ENCODE data around the gene TMEM236.

The TMEM236 gene

GRCh38 chr10:17737027-17737965 lies 14.7 kb upstream of the TMEM236 start:
- Histone ChIP-seq H3K27ac (no peak overlapping the region), H3K4me3 (no peak overlapping the region)

- H3K27ac ChIP-seq: no peak overlapping the region
- no peak overlapping the region for H3K4me3 ChIP-seq
Measured at GRCh38 chr10:17740668-17741067, 11.3 kb upstream of the TMEM236 start.

- H3K4me3 ChIP-seq: no peak overlapping the region
Measured at GRCh38 chr10:17742918-17743317, 9.1 kb upstream of the TMEM236 start.

GRCh38 chr10:17743437-17743836 lies 8.6 kb upstream of the TMEM236 start:
- no peak overlapping the region for H3K27ac ChIP-seq
- no peak overlapping the region for H3K4me3 ChIP-seq

More at GRCh38 chr10:17742918-17743317, 9.1 kb upstream of the TMEM236 start:
- H3K27ac ChIP-seq: no peak overlapping the region

GRCh38 chr10:17744341-17744861 lies 7.6 kb upstream of the TMEM236 start:
- no peak overlapping the region for H3K4me3 ChIP-seq
- peak overlapping the region in 1 of 21 experiments; percentile 11 for H3K27ac ChIP-seq

GRCh38 chr10:17747883-17748550 lies 4.0 kb upstream of the TMEM236 start:
- Histone ChIP-seq H3K27ac (no peak overlapping the region), H3K4me3 (no peak overlapping the region)

GRCh38 chr10:17749890-17750289 lies 2.1 kb upstream of the TMEM236 start:
- Histone ChIP-seq H3K27ac (no peak overlapping the region), H3K4me3 (no peak overlapping the region)

- Histone ChIP-seq H3K27ac (no peak overlapping the region), H3K4me3 (no peak overlapping the region)
Measured at GRCh38 chr10:17756557-17757217, 4.7 kb downstream of the TMEM236 start.

- Histone ChIP-seq H3K27ac (no peak overlapping the region), H3K4me3 (no peak overlapping the region)
Measured at GRCh38 chr10:17758200-17758599, 6.2 kb downstream of the TMEM236 start.

GRCh38 chr10:17758896-17759295 lies 6.9 kb downstream of the TMEM236 start:
- Histone ChIP-seq H3K4me3 (no peak overlapping the region), H3K27ac (no peak overlapping the region)

- no peak overlapping the region for H3K27ac ChIP-seq
- H3K4me3 ChIP-seq: no peak overlapping the region
Measured at GRCh38 chr10:17764142-17764541, 12.1 kb downstream of the TMEM236 start.

- no peak overlapping the region for H3K4me3 ChIP-seq
- no peak overlapping the region for H3K27ac ChIP-seq
Measured at GRCh38 chr10:17765602-17766001, 13.6 kb downstream of the TMEM236 start.

- Histone ChIP-seq H3K4me3 (no peak overlapping the region), H3K27ac (no peak overlapping the region)
Measured at GRCh38 chr10:17766731-17767130, 14.7 kb downstream of the TMEM236 start.

GRCh38 chr10:17768496-17768895 lies 16.5 kb downstream of the TMEM236 start:
- H3K27ac ChIP-seq: no peak overlapping the region
- H3K4me3 ChIP-seq: no peak overlapping the region

GRCh38 chr10:17768957-17769356 lies 17.0 kb downstream of the TMEM236 start:
- H3K4me3 ChIP-seq: no peak overlapping the region
- H3K27ac ChIP-seq: no peak overlapping the region

- Histone ChIP-seq H3K4me3 (no peak overlapping the region), H3K27ac (peak overlapping the region in 1 of 21 experiments; percentile 16)
Measured at GRCh38 chr10:17771017-17771416, 19.0 kb downstream of the TMEM236 start.

GRCh38 chr10:17779784-17780183 lies 27.8 kb downstream of the TMEM236 start:
- no peak overlapping the region for H3K27ac ChIP-seq
- no peak overlapping the region for H3K4me3 ChIP-seq

- Histone ChIP-seq H3K4me3 (no peak overlapping the region), H3K27ac (no peak overlapping the region)
Measured at GRCh38 chr10:17780727-17781126, 28.7 kb downstream of the TMEM236 start.

- Histone ChIP-seq H3K27ac (no peak overlapping the region), H3K4me3 (no peak overlapping the region)
Measured at GRCh38 chr10:17781856-17782255, 29.9 kb downstream of the TMEM236 start.
